ENCODE measurements around the gene STRAP. TPM values are rescaled to one million over a fixed set of nuclear protein-coding genes. Genes with fewer than 3 reads are reported as not detected.
A peak's percentile ranks its signal among the peaks of the same experiment; 100 is the strongest.

The STRAP gene
- total and polyA plus RNA-seq, 2 of the 13 experiments (the other 11 are each of a cell fraction or from before 2014, with no cell fraction given), result 66.9 to 118 TPM

GRCh38 chr12:15910864-15911721 lies 28.9 kb downstream of the STRAP start, which contains the start of gene DERA (continued):
- TF ChIP-seq, protein P1, sequence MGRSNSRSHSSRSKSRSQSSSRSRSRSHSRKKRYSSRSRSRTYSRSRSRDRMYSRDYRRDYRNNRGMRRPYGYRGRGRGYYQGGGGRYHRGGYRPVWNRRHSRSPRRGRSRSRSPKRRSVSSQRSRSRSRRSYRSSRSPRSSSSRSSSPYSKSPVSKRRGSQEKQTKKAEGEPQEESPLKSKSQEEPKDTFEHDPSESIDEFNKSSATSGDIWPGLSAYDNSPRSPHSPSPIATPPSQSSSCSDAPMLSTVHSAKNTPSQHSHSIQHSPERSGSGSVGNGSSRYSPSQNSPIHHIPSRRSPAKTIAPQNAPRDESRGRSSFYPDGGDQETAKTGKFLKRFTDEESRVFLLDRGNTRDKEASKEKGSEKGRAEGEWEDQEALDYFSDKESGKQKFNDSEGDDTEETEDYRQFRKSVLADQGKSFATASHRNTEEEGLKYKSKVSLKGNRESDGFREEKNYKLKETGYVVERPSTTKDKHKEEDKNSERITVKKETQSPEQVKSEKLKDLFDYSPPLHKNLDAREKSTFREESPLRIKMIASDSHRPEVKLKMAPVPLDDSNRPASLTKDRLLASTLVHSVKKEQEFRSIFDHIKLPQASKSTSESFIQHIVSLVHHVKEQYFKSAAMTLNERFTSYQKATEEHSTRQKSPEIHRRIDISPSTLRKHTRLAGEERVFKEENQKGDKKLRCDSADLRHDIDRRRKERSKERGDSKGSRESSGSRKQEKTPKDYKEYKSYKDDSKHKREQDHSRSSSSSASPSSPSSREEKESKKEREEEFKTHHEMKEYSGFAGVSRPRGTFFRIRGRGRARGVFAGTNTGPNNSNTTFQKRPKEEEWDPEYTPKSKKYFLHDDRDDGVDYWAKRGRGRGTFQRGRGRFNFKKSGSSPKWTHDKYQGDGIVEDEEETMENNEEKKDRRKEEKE (IDR thresholded peaks at IDR 0.05), result no peak
- TF ChIP-seq HNRNPL (IDR thresholded peaks at IDR 0.05; ENCODE audit: low read depth, low read length), result no peak
- no peak for TF ChIP-seq ZNF552 (CRISPR knock-in tag; IDR thresholded peaks at IDR 0.05; ENCODE audit: borderline replicate concordance)
- no peak for TF ChIP-seq ZKSCAN8 (CRISPR knock-in tag; IDR thresholded peaks at IDR 0.05; ENCODE audit: borderline replicate concordance)
- TF ChIP-seq MLLT10 (CRISPR knock-in tag; IDR thresholded peaks at IDR 0.05), result no peak
- no peak for TF ChIP-seq PRDM4 (CRISPR knock-in tag; IDR thresholded peaks at IDR 0.05; ENCODE audit: borderline replicate concordance)
- peak; percentile 53; the same call in 1 of the 2 replicates for TF ChIP-seq IRF9 (CRISPR knock-in tag; IDR thresholded peaks at IDR 0.05; ENCODE audit: borderline replicate concordance)
- no peak for TF ChIP-seq ZNF83 (CRISPR knock-in tag; IDR thresholded peaks at IDR 0.05; ENCODE audit: borderline replicate concordance)
- no peak for TF ChIP-seq ZNF740 (CRISPR knock-in tag; IDR thresholded peaks at IDR 0.05)
- no peak for TF ChIP-seq ATAD3A (CRISPR knock-in tag; IDR thresholded peaks at IDR 0.05)
- TF ChIP-seq TMF1 (CRISPR knock-in tag; IDR thresholded peaks at IDR 0.05; ENCODE audit: low read depth), result no peak
- no peak for TF ChIP-seq ZBTB8A (CRISPR knock-in tag; IDR thresholded peaks at IDR 0.05; ENCODE audit: borderline replicate concordance, low read depth)
- no peak for TF ChIP-seq LCORL (IDR thresholded peaks at IDR 0.05)
- TF ChIP-seq LCORL (CRISPR knock-in tag; IDR thresholded peaks at IDR 0.05), result no peak
- TF ChIP-seq ZNF205 (CRISPR knock-in tag; IDR thresholded peaks at IDR 0.05), result peak; percentile 83
- no peak for TF ChIP-seq SMC3 (IDR thresholded peaks at IDR 0.05; ENCODE audit: low read length)
- TF ChIP-seq CBX1 (IDR thresholded peaks at IDR 0.05; ENCODE audit: low read depth), result no peak
- TF ChIP-seq NFE2 (CRISPR knock-in tag; IDR thresholded peaks at IDR 0.05), result no peak
- no peak for TF ChIP-seq ZNF672 (CRISPR knock-in tag; IDR thresholded peaks at IDR 0.05)
- TF ChIP-seq DPF2 (CRISPR knock-in tag; IDR thresholded peaks at IDR 0.05; ENCODE audit: borderline replicate concordance, low read depth), result no peak
- no peak for TF ChIP-seq ZBTB7B (CRISPR knock-in tag; IDR thresholded peaks at IDR 0.05)
- peak; percentile 88 for TF ChIP-seq ZFY (CRISPR knock-in tag; IDR thresholded peaks at IDR 0.05)
- peak; percentile 44 for TF ChIP-seq MXD4 (CRISPR knock-in tag; IDR thresholded peaks at IDR 0.05)

All from HepG2 (cell line).